Fibroblast of lung (primary cell): ENCODE results near the gene BCAS3.
"Not testable (repeated sequence)": the region's sequence is repeated elsewhere in the genome, so short reads cannot be mapped to it uniquely, and the experiment has no call there.

Experiments used
- EZH2 ChIP-seq: IDR thresholded peaks from 2 replicates; pipeline ENCODE4 v1.5.1; 2012; ENCODE audit warnings: low read length, control low read depth, mild to moderate bottlenecking; ENCODE audit errors: missing control alignments
- TF ChIP-seq, protein P1 (sequence below), 2 donors: IDR thresholded peaks in 1 of 2; conservative IDR thresholded peaks in 1 of 2; 1 replicate in 1 of 2; 2 replicates in 1 of 2; pipeline ENCODE4 v1.5.1; 2011 to 2012; ENCODE audit warnings: low read length in 2 of 2, control low read depth in 1 of 2, inconsistent platforms in 1 of 2, low read depth in 1 of 2, mild to moderate bottlenecking in 1 of 2

DNA sequence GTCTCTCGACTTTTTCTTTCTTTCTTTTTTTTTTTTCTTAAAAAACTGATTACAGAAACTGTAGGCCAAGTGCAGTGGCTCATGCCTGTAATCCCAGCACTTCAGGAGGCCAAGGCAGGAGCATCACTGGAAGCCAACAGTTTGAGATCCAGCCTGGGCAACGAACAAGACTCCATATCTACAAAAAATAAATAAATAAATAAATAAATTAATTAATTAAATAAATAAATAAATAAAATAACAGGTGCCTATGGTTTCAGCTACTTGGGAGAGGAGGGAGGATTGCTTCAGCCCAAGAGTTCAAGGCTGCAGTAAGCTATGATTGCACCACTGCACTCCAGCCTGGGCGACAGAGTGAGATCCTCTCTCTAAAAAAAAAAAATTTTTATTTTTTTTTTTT is 679.4 kb downstream of the BCAS3 start:
- TF ChIP-seq, protein P1, sequence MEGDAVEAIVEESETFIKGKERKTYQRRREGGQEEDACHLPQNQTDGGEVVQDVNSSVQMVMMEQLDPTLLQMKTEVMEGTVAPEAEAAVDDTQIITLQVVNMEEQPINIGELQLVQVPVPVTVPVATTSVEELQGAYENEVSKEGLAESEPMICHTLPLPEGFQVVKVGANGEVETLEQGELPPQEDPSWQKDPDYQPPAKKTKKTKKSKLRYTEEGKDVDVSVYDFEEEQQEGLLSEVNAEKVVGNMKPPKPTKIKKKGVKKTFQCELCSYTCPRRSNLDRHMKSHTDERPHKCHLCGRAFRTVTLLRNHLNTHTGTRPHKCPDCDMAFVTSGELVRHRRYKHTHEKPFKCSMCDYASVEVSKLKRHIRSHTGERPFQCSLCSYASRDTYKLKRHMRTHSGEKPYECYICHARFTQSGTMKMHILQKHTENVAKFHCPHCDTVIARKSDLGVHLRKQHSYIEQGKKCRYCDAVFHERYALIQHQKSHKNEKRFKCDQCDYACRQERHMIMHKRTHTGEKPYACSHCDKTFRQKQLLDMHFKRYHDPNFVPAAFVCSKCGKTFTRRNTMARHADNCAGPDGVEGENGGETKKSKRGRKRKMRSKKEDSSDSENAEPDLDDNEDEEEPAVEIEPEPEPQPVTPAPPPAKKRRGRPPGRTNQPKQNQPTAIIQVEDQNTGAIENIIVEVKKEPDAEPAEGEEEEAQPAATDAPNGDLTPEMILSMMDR (conservative IDR thresholded peaks at IDR 0.05 in 1 of 2, IDR thresholded peaks at IDR 0.05 in 1 of 2; ENCODE audit: low read depth in 1 of 2, low read length in 2 of 2): not testable (repeated sequence)
- TF ChIP-seq EZH2: not testable (repeated sequence)
